ENCODE results near the gene TIMP2. TPM values are rescaled to one million over a fixed set of nuclear protein-coding genes. Genes with fewer than 3 reads are reported as not detected.

Gene TIMP2
- total and polyA plus RNA-seq, 2 of the 13 experiments (the other 11 are each of a cell fraction or from before 2014, with no cell fraction given) = 3.8 to 8.5 TPM

- peak; percentile 88 for TF ChIP-seq ZBED4 (CRISPR knock-in tag; IDR thresholded peaks at IDR 0.05; ENCODE audit: borderline replicate concordance)
- peak; percentile 98 for TF ChIP-seq ZNF274 (CRISPR knock-in tag; IDR thresholded peaks at IDR 0.05)
- TF ChIP-seq ISL2 (CRISPR knock-in tag; IDR thresholded peaks at IDR 0.05) = peak; percentile 91
- TF ChIP-seq ZNF839 (CRISPR knock-in tag; IDR thresholded peaks at IDR 0.05; ENCODE audit: borderline replicate concordance) = peak; percentile 98; the same call in 1 of the 2 replicates
These were observed 84.2 kb downstream of the TIMP2 start, which contains the start of gene USP36 (continued) for GRCh38 chr17:78840780-78841611.

GRCh38 chr17:78840530-78840779, 84.7 kb downstream of the TIMP2 start:
- no peak for DNase-seq (ENCODE audit: low spot score)
- no peaks in the 10 kb centered on the region for H3K9me3 ChIP-seq (ENCODE audit: low read length)
- in situ Hi-C loops (cut with HindIII; ENCODE audit: extremely low pct_ligation_motif_present, low pct_unique_long_range_greater_than_20kb) = no loop called here
- ATAC-seq = no peak; the same call in 2 of the 3 replicates
- ChIA-PET CTCF (ENCODE audit: low intra/inter-chr PET ratio, low total read pairs) (no interaction called here), POLR2A (interaction anchor here (0.8 to 2.2 kb wide), 4 partner anchors 9 to 140 kb away, joined by 3 to 23 read pairs (median 4); partner anchors contain the start of gene LGALS3BP)
- BruUV-seq (replicated peaks) = no TSS peak
- H2AFZ ChIP-seq (ENCODE audit: low read length) = no peak overlapping the region
- peaks cover 19 to 24% of the 10 kb centered on the region in 2 experiments for H3K36me3 ChIP-seq (replicated peaks in 1 of 2; ENCODE audit: control insufficient read depth in 1 of 2, insufficient read depth in 2 of 2, low read length in 2 of 2)
- peak overlapping the region; percentile 91 for H3K27ac ChIP-seq (ENCODE audit: extremely low read length, insufficient read depth, low read length)
- FAIRE-seq = no peak
- peaks cover 41% of the 10 kb centered on the region for H3K79me2 ChIP-seq (ENCODE audit: insufficient read depth, low read length)
- peaks cover 26% of the 10 kb centered on the region for H4K20me1 ChIP-seq (ENCODE audit: insufficient read depth, low read length)
- peaks cover 60% of the 10 kb centered on the region for H3K4me1 ChIP-seq (ENCODE audit: insufficient read depth, low read length)
- peak overlapping the region; percentile 97 for H3K9ac ChIP-seq (ENCODE audit: insufficient read depth, low read depth, low read length)
- intact Hi-C loops (cut with micrococcal nuclease; ENCODE audit: unreplicated experiment) = loop anchor here (5.0 kb wide), 1 partner anchor 698 kb away; no protein-coding TSS in a partner anchor
- peak overlapping the region; percentile 98 for H3K4me2 ChIP-seq (ENCODE audit: low read depth, low read length)
- 5% methylated on average over 4 of the region's 35 CpGs for WGBS (ENCODE audit: low lambda C conversion rate)
- no peaks in the 10 kb centered on the region; a peak in 1 of 5 replicates for H3K27me3 ChIP-seq (ENCODE audit: control insufficient read depth in 1 of 2, insufficient read depth in 2 of 2, low read length in 2 of 2)
- H3K4me3 ChIP-seq (replicated peaks in 1 of 3; ENCODE audit: insufficient read depth in 1 of 3, low read depth in 2 of 3, low read length in 3 of 3) = peak overlapping the region; percentile 71 to 99 (median 82)
- TF ChIP-seq ZNF557 (CRISPR knock-in tag; IDR thresholded peaks at IDR 0.05) (no peak), ZSCAN22 (CRISPR knock-in tag; IDR thresholded peaks at IDR 0.05) (no peak), GLI4 (CRISPR knock-in tag; IDR thresholded peaks at IDR 0.05; ENCODE audit: borderline replicate concordance) (no peak), GABPA (IDR thresholded peaks at IDR 0.05; ENCODE audit: low read depth, low read length) (no peak), GABPA (CRISPR knock-in tag; IDR thresholded peaks at IDR 0.05; ENCODE audit: low read depth) (no peak), ZNF569 (CRISPR knock-in tag; IDR thresholded peaks at IDR 0.05; ENCODE audit: borderline replicate concordance) (no peak), RXRA (CRISPR knock-in tag; IDR thresholded peaks at IDR 0.05) (no peak), ZNF605 (CRISPR knock-in tag; IDR thresholded peaks at IDR 0.05) (no peak), NR2F2 (IDR thresholded peaks at IDR 0.05; ENCODE audit: borderline replicate concordance, low read depth) (no peak), MLXIP (CRISPR knock-in tag; IDR thresholded peaks at IDR 0.05; ENCODE audit: borderline replicate concordance) (peak; percentile 67; the same call in 1 of the 2 replicates), ZBTB37 (CRISPR knock-in tag; IDR thresholded peaks at IDR 0.05) (no peak)
